ENCODE results near the gene TNFSF8. TPM values are rescaled to one million over a fixed set of nuclear protein-coding genes. Genes with fewer than 3 reads are reported as not detected.

Gene TNFSF8
- polyA plus RNA-seq, 1 of the 3 experiments (the other 2 are of a cell fraction), result not detected

- WGBS (ENCODE audit: low lambda C conversion rate), result 39% methylated on average over 2 of the region's 2 CpGs
- CTCF ChIA-PET, result no interaction called here
Measured at GRCh38 chr9:114950761-114951160, 20.4 kb upstream of the TNFSF8 start.

GRCh38 chr9:114947058-114947457, 16.7 kb upstream of the TNFSF8 start:
- H4K20me1 ChIP-seq (ENCODE audit: insufficient read depth), result no peaks in the 10 kb centered on the region
- H3K4me1 ChIP-seq (ENCODE audit: control insufficient read depth in 1 of 2, insufficient read depth in 2 of 2, low read depth in 1 of 2, low read length in 1 of 2), result no peaks in the 10 kb centered on the region
- H3K27me3 ChIP-seq (ENCODE audit: insufficient read depth), result peaks cover 25% of the 10 kb centered on the region; the same call in 1 of the 2 replicates
- no peak overlapping the region for H3K9ac ChIP-seq
- no peaks in the 10 kb centered on the region for H3K36me3 ChIP-seq (replicated peaks in 1 of 2; ENCODE audit: control insufficient read depth in 1 of 2, insufficient read depth in 2 of 2, low read length in 1 of 2)
- DNase-seq, result no peak
- ChIA-PET CTCF (no interaction called here), POLR2A (no interaction called here)
- no peaks in the 10 kb centered on the region for H3K9me3 ChIP-seq
- H3K9me2 ChIP-seq, result no peaks in the 10 kb centered on the region
- H3K4me2 ChIP-seq, result no peak overlapping the region
- no peak overlapping the region for H3K27ac ChIP-seq (ENCODE audit: low read depth in 2 of 2, low read length in 1 of 2)
- no peaks in the 10 kb centered on the region for H3K79me2 ChIP-seq (ENCODE audit: insufficient read depth)
- no peak overlapping the region for H2AFZ ChIP-seq (ENCODE audit: low read depth)
- 28% methylated on average over 4 of the region's 4 CpGs for WGBS (ENCODE audit: low lambda C conversion rate)
- H3F3A ChIP-seq (replicated peaks; ENCODE audit: insufficient read depth), result no peaks in the 10 kb centered on the region
- H3K4me3 ChIP-seq (ENCODE audit: low read depth in 2 of 2, low read length in 1 of 2), result no peak overlapping the region
- TF ChIP-seq CHD2 (IDR thresholded peaks at IDR 0.05; ENCODE audit: low read length, partially characterized antibody) (no peak), EP300 (IDR thresholded peaks at IDR 0.05; ENCODE audit: borderline replicate concordance in 1 of 2, low read depth in 1 of 2, low read length in 1 of 2) (no peak), CTCF (IDR thresholded peaks at IDR 0.05) (no peak), NRF1 (IDR thresholded peaks at IDR 0.05; ENCODE audit: low read depth, low read length) (no peak), FOXJ3 (CRISPR knock-in tag; IDR thresholded peaks at IDR 0.05) (no peak), RXRA (IDR thresholded peaks at IDR 0.05; ENCODE audit: borderline replicate concordance, low read depth) (no peak), ELF1 (IDR thresholded peaks at IDR 0.05) (no peak), FOXM1 (IDR thresholded peaks at IDR 0.05; ENCODE audit: low read depth) (no peak)

More at GRCh38 chr9:114950761-114951160, 20.4 kb upstream of the TNFSF8 start:
- Histone ChIP-seq H4K20me1 (ENCODE audit: insufficient read depth) (no peaks in the 10 kb centered on the region), H3K9me3 (no peaks in the 10 kb centered on the region), H3F3A (replicated peaks; ENCODE audit: insufficient read depth) (no peaks in the 10 kb centered on the region), H3K27ac (ENCODE audit: low read depth in 2 of 2, low read length in 1 of 2) (no peak overlapping the region), H2AFZ (ENCODE audit: low read depth) (no peak overlapping the region), H3K79me2 (ENCODE audit: insufficient read depth) (no peaks in the 10 kb centered on the region), H3K4me3 (ENCODE audit: low read depth in 2 of 2, low read length in 1 of 2) (no peak overlapping the region), H3K9me2 (no peaks in the 10 kb centered on the region), H3K36me3 (replicated peaks in 1 of 2; ENCODE audit: control insufficient read depth in 1 of 2, insufficient read depth in 2 of 2, low read length in 1 of 2) (no peaks in the 10 kb centered on the region), H3K4me1 (ENCODE audit: control insufficient read depth in 1 of 2, insufficient read depth in 2 of 2, low read depth in 1 of 2, low read length in 1 of 2) (no peaks in the 10 kb centered on the region; a peak in 2 of 4 replicates), H3K9ac (no peak overlapping the region), H3K4me2 (no peak overlapping the region), H3K27me3 (ENCODE audit: insufficient read depth) (peaks cover 21% of the 10 kb centered on the region)
- POLR2A ChIA-PET, result no interaction called here
- no peak for DNase-seq
- TF ChIP-seq REST (IDR thresholded peaks at IDR 0.05; ENCODE audit: low read depth, low read length) (no peak), SMC3 (IDR thresholded peaks at IDR 0.05; ENCODE audit: low read depth, low read length) (no peak), CTCF (IDR thresholded peaks at IDR 0.05) (no peak)

Measured in SK-N-SH (cell line).